Right lung (tissue), 5 donors: ENCODE data around the gene TSPAN18. TPM values are rescaled to one million over a fixed set of nuclear protein-coding genes. Genes with fewer than 3 reads are reported as not detected.

Experiments used
- DNase-seq, 2 donors: peaks; one replicate each; pipeline ENCODE4 v3.0.0-alpha.2; 2013
- polyA plus RNA-seq, 5 donors: library from polyadenylated mRNA; unstranded; fragments of 120-200 nt; gene quantifications; one replicate each; pipeline versions ENCODE4 v1.2.1 to v1.2.3, GENCODE V29; 2013; ENCODE audit warnings: inconsistent platforms in 1 of 5, low replicate concordance in 1 of 5; ENCODE audit not compliant: insufficient read length in 5 of 5, insufficient read depth in 1 of 5

Gene TSPAN18
- polyA plus RNA-seq, 5 donors, result 48.9 to 74.5 (median 64.7) TPM

DNA sequence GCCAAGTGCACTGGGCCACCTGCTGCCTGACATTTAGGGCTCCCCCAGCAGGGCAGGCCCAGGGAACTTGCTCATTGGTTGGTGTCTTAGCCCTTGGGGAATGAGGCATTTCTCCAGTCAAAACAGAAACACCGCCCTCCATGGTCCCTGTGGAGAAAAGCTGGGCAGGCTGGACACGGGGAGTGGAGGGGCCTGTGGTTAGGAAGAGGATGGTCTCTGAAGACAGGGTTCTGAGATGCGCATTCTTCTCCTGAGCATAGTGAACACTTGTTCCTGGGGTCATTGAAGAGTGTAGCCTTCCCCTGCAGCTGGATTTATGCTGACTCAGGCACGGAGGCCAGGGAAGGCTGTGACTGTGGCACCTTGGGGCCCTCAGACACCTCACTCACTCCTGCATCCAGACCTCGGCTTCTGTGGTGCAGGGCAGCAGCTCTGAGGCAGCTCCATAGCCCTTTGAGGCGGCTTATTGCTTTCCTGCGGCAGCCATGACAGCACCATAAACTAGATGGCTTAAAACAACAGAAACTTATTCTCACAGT is 8.2 kb downstream of the TSPAN18 start:
- no peak for DNase-seq

DNA sequence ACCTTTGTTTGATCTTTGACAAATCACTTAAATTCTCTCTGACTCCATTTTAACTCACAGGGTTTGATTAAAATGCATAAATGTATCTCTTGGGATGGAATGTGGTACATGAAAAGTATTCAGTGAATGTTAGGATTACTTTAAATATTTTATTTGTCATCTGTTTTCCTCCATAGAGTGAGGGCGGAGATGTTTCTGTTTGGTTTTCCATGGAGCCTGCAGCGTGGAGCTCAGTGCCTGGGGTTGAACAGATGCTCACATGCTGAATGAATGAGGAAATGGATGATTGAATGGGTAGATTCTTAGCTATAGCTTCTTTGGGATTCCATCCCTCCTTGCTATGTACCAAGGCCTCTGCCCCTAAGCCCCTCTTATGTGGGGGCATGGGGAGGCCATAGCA is 10.0 kb downstream of the TSPAN18 start:
- DNase-seq, result no peak

GRCh38 chr11:44737245-44738085 is 10.7 kb downstream of the TSPAN18 start:
- no peak for DNase-seq

DNA sequence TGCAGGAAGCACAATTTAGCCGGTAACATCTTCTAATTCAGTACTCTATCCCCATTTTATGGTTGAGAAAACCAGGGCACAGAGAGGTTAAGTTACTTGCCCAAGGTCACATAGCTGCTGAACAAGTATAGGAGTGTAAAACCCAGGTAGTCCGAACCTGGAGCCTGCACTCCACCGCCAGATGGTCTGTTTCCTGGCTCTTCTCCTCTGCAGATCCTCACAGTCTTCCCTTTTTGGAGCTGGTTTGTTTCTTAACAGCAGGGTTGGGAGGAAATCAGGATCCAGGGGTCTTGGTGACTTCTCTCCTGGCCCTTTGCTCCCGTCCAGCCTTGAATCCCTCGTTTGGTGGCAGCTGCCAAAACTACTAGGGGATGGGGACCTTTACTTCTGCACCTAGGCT is 12.0 kb downstream of the TSPAN18 start:
- DNase-seq, result no peak

DNA sequence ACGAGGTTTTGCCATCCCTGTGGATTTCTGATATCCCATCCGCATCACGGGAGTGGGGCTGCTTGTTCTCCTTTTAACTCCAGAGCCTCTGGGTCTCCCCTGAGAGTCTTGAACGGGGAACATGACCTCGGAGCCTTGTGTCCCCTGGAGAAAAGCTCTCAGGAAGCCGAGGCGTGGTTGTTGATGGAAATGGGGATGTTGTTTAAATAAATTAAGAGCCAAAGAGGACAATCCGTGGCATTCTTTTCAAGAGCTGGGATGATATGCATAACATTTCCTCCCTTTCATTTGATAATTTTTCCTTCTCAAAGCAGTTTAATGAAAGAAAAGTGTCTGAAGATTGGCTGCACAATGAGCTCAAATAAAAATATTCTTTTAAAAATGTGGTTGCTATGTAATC is 14.2 kb downstream of the TSPAN18 start:
- DNase-seq, result no peak

DNA sequence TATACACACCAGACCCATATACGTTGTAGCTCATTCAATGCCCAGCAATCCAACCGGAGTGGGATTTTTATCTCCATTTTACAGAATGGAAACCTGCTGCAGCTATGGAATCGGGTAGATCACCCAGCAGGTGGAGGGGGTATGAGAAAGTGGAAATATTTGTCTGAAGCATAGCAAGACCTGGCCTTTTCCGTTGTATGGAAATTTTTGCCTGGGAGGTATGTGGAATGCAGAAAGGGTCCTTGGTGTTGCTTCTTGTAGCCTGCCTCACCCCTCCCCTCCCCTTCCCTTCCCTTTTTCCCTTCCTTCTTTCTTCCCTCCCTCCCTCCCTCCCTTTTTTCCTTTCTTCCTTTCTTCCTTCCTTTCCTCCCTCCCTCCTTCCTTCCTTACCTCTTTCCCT is 15.2 kb downstream of the TSPAN18 start:
- DNase-seq, result no peak

DNA sequence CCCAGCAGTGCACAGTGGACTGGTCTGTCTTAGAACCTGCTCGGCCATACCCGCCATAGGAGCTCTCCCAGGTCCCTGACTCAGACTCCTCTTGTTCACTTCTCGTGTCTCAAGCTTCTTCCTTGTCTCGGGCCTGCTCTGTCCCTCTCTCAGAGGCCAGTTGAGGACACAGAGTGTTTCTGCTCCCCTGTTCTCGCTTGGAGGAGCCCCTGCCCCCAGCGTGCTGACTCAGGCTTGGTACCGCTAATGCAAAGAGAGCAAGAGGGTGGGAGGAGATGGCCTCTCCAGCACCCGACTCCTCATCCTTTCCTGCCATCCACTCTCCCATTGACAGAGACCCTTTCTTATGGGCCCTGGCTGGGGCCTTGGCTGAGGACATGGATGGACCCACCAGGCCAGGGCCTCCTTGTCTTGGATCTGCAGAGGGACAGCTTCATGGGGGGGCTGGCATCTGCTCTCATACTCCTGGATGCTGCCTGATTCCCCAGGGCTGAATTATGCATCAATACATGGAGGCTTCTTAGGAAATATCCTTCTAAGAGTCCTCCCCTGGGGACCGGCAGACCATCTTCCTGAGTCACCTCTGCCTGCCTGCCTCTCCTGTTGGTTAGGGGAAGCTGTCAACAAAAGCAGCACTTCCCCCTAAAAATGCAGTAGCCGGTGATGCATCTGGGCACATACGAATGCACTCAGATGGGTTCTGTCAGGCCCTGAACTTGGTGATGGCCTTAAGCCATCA is 15.9 kb downstream of the TSPAN18 start:
- DNase-seq, result no peak

DNA sequence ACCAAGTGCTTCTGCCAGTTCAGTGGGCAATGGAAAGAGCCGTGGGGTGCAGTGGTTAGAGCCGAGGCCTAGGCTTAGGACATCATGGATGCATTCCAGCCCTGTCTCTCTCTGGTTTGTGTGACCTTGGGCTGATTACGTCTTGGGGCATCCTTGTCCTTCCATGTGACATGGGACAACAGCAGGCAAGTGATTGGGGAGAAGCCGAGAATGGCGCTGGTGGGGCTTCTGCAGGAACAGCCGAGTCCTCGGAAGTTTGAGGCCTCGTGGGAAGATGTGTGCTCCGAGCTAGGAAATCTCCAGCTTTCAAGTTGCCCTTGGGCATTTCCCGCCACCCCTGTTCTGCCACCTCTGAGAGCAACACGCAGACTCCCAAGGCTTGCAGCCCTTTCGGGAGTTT is 16.6 kb downstream of the TSPAN18 start:
- DNase-seq, result no peak

- DNase-seq, result no peak
Observed at GRCh38 chr11:44743959-44744557, 17.3 kb downstream of the TSPAN18 start.

- no peak for DNase-seq
Observed at GRCh38 chr11:44746894-44747293, 20.1 kb downstream of the TSPAN18 start.

DNA sequence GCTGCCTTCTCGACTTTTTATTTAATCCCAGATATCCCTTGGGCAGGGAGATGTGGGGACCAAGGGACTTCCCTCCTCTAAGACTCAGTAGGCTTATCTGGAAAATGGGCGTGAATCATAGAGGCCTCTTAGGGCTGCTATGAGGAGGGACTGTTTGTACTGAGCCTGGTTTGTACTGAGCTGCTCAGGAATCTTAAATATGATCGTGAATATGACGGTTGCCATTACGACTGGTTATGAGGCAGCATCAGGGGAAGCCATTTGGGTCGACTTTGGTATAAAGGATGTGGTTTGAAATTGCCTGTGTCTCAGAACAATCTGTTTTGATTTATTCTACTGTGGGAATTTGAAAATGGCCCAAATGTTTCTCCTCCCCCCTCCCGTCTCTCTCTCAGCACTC is 20.6 kb downstream of the TSPAN18 start:
- no peak for DNase-seq

- DNase-seq, result no peak
Observed at GRCh38 chr11:44747836-44748235, 21.1 kb downstream of the TSPAN18 start.

DNA sequence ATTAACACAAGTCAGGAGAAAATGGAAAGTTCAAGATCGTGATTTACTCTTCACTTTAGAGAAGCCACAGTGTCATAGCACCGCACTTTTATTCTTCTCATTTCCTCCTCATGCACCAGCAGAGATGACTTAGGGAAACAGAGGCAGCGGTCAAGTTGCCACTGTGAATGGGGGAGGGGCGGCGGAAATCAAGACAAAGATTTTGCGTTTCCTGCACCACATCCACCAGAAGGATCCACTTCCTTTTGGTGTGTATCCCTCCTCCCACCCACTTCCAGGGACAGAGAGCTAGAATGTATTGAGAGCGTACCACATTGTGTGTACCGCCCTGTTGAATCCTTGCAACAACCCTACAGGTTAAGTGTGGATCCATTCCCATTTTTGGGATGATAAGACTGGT is 21.8 kb downstream of the TSPAN18 start:
- no peak for DNase-seq

- no peak for DNase-seq
Observed at GRCh38 chr11:44749189-44749588, 22.4 kb downstream of the TSPAN18 start.

DNA sequence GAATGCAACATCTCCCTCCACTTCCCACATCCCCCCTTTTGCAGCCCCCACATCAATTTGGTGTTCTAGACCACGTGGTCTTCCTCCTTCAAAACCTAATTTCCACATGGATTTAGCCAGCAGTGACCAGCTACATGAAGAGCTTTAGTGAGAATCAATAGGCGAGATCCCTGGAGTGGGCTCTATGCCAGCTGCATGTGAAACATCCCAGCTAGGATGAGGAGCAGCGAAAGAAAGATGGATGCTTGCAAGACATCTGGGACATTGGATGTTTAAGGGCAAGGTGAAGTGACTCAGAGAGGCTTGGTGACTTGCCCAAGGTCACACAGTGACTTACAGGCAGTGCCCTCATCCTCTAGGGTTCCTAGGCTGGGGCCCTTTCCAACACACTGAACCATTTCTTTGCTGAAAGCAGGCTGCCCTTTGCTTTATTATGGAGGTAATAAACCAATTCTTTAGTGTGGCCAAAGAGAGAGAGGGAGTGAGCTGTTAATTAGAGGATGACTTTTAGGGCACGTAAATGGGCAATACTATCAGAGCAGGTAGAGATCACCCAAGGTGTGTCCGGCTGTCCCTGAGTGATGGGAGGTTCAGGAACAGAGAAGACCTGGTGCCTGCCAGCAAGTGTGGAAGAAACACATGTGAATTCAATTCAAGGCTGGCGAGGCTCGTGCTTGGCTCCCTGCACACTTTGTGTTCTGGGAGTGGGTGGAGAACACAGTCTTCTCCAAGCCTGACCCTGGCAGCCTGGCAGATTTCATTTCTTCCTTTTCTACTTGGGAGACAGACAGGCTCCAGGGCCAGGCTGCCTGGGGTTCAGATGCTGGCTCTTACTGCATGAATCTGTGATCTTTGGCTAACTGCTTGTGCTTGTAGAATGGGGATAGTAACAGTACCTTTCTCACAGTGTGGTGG is 24.0 kb downstream of the TSPAN18 start:
- DNase-seq, result no peak

DNA sequence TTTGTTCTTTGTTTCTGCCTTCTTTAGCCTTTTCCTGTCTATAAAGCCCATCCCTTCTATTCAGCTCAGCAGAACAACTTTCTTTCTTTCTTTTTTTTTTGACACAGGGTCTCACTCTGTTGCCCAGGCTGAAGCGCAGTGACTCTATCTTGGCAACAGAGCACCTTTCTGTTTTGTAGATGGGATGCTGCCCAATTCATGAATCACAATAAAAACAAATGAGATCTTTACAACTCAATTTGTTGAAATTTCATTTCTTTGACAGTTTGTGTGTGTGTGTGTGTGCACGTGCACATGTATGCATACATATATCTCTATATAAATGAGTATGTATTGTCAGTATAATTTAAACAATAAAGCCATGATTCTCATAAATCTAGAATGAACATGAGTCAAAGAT is 25.5 kb downstream of the TSPAN18 start:
- no peak for DNase-seq

DNA sequence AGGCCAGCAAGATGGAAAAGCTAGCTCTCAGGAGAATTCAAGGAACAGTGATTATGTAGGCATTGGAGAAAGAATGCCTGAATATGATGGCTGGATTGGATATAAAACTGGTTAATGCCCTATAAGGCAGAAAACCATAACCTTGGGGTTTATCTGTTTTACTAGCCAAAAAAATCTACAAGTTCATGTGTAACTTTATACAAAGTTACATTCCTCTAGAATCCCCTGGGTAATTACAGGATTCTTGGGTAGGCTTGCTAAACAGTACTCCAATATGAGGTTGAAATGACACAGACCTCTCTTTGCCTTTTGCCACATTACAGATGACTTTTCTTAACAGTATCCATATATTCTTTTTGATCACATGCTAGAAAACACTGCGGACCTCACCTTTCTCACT is 26.0 kb downstream of the TSPAN18 start:
- no peak for DNase-seq

DNA sequence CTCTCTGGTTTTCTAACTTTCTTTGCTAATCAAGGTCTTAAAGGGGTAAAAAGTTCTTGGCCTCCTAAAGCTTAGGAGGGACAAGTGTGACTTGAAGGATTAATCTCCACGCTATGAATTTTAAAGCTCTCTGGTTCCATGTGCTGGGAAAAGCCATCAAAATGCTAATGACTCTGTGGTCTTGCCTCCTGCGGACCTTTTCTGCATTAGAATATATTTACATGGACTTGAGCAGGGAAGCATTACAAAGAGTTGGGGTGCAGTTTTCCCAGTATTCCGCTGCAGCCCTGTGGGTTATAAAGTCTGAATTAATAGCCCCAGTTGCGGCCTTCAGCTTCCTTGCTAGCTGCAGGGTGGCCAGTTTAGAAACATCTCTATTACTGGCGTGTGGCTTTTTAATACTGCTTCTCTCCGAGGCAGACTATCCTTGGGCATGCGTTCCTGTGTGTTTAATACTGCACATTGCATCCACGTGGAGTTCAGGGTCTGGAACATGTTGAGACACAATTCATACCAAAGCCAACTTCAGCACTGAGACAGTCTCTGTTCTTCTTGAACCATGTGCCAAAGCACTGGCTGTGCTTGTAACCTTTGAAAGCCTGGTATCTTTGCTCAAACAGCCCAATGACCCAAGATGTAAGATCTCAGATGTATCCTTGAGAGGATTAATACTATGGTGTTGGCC is 27.3 kb downstream of the TSPAN18 start:
- DNase-seq, result no peak

DNA sequence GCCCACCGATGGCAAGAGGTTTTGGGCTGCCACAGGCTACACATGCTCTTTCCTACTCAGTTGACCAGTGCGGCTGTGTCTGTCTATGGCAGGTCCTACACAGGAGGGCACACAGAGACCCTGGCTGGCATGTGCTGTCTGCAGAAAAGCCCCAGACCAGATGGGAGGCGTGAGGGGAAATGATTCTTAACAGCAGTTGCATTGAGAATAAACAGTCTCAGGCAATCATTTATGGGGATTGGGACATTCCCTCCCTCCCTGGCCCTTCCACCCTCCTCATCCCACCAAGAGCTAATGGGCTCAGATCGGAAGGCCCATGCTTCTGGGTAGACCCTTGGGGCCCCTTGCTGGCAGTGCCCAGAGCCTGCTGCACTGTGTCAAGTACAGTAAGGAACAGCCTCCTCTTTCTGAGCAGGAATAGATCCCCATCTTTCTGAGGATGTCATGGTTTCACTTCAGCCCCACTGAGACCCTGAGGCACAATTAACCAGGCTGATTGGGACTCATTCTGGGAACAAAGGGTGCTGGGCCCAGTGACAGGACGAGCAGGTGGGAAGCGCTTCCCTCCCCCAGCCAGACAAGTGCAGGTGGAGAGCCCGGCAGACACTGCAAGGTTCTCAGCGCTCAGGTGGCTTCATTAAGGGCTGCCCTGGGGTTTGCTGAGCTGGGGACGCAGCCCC is 28.3 kb downstream of the TSPAN18 start:
- DNase-seq, result no peak
